ENCODE data around the gene CRNKL1.

DNA sequence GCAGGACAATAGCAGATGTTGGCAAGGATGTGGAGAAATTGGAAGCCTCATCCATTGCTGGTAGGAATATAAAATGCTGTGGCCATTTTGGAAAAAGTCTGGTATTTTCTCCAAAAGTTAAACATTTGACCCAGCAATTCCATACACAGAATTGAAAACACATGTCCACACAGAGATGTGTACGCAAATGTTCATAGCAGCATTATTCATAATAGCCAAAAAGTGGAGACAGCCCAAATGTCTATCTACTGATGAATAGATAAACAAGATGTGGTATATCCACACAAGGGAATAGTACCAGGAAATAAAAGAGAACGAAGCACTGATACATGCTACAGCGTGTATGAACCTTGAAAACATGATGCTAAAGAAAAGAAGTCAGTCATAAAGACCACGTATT is 40.6 kb upstream of the CRNKL1 start:
- TF ChIP-seq TCF12 (IDR thresholded peaks at IDR 0.05) (no peak), RAD21 (IDR thresholded peaks at IDR 0.05; ENCODE audit: low read length) (no peak)

All from SK-N-SH (cell line).